Measurements from ENCODE around the gene SBK3. TPM values are rescaled to one million over a fixed set of nuclear protein-coding genes. Genes with fewer than 3 reads are reported as not detected.

The SBK3 gene
- total and polyA plus RNA-seq, 2 of the 8 experiments (the other 6 are each of a cell fraction or from before 2014, with no cell fraction given), result 0.76 to 1.5 TPM

- TF ChIP-seq RBBP5 (IDR thresholded peaks at IDR 0.05; ENCODE audit: borderline replicate concordance, low read depth, low read length) (no peak), HDAC2 (IDR thresholded peaks at IDR 0.05; ENCODE audit: borderline replicate concordance in 1 of 2, low read depth in 2 of 2, low read length in 2 of 2) (no peak), BACH1 (IDR thresholded peaks at IDR 0.05; ENCODE audit: low read length) (no peak), SIRT6 (IDR thresholded peaks at IDR 0.05; ENCODE audit: low read length) (no peak), KDM1A (IDR thresholded peaks at IDR 0.05; ENCODE audit: borderline replicate concordance, low read length) (no peak)
- TF ChIP-seq, protein P1, sequence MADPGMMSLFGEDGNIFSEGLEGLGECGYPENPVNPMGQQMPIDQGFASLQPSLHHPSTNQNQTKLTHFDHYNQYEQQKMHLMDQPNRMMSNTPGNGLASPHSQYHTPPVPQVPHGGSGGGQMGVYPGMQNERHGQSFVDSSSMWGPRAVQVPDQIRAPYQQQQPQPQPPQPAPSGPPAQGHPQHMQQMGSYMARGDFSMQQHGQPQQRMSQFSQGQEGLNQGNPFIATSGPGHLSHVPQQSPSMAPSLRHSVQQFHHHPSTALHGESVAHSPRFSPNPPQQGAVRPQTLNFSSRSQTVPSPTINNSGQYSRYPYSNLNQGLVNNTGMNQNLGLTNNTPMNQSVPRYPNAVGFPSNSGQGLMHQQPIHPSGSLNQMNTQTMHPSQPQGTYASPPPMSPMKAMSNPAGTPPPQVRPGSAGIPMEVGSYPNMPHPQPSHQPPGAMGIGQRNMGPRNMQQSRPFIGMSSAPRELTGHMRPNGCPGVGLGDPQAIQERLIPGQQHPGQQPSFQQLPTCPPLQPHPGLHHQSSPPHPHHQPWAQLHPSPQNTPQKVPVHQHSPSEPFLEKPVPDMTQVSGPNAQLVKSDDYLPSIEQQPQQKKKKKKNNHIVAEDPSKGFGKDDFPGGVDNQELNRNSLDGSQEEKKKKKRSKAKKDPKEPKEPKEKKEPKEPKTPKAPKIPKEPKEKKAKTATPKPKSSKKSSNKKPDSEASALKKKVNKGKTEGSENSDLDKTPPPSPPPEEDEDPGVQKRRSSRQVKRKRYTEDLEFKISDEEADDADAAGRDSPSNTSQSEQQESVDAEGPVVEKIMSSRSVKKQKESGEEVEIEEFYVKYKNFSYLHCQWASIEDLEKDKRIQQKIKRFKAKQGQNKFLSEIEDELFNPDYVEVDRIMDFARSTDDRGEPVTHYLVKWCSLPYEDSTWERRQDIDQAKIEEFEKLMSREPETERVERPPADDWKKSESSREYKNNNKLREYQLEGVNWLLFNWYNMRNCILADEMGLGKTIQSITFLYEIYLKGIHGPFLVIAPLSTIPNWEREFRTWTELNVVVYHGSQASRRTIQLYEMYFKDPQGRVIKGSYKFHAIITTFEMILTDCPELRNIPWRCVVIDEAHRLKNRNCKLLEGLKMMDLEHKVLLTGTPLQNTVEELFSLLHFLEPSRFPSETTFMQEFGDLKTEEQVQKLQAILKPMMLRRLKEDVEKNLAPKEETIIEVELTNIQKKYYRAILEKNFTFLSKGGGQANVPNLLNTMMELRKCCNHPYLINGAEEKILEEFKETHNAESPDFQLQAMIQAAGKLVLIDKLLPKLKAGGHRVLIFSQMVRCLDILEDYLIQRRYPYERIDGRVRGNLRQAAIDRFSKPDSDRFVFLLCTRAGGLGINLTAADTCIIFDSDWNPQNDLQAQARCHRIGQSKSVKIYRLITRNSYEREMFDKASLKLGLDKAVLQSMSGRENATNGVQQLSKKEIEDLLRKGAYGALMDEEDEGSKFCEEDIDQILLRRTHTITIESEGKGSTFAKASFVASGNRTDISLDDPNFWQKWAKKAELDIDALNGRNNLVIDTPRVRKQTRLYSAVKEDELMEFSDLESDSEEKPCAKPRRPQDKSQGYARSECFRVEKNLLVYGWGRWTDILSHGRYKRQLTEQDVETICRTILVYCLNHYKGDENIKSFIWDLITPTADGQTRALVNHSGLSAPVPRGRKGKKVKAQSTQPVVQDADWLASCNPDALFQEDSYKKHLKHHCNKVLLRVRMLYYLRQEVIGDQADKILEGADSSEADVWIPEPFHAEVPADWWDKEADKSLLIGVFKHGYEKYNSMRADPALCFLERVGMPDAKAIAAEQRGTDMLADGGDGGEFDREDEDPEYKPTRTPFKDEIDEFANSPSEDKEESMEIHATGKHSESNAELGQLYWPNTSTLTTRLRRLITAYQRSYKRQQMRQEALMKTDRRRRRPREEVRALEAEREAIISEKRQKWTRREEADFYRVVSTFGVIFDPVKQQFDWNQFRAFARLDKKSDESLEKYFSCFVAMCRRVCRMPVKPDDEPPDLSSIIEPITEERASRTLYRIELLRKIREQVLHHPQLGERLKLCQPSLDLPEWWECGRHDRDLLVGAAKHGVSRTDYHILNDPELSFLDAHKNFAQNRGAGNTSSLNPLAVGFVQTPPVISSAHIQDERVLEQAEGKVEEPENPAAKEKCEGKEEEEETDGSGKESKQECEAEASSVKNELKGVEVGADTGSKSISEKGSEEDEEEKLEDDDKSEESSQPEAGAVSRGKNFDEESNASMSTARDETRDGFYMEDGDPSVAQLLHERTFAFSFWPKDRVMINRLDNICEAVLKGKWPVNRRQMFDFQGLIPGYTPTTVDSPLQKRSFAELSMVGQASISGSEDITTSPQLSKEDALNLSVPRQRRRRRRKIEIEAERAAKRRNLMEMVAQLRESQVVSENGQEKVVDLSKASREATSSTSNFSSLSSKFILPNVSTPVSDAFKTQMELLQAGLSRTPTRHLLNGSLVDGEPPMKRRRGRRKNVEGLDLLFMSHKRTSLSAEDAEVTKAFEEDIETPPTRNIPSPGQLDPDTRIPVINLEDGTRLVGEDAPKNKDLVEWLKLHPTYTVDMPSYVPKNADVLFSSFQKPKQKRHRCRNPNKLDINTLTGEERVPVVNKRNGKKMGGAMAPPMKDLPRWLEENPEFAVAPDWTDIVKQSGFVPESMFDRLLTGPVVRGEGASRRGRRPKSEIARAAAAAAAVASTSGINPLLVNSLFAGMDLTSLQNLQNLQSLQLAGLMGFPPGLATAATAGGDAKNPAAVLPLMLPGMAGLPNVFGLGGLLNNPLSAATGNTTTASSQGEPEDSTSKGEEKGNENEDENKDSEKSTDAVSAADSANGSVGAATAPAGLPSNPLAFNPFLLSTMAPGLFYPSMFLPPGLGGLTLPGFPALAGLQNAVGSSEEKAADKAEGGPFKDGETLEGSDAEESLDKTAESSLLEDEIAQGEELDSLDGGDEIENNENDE (IDR thresholded peaks at IDR 0.05; ENCODE audit: insufficient replicate concordance, low read length), result no peak
Observed at GRCh38 chr19:55546011-55546410, 668 bp upstream of the SBK3 start (continued).
